Fibroblast of lung (primary cell): ENCODE data around the gene IMMP2L. TPM values are rescaled to one million over a fixed set of nuclear protein-coding genes. Genes with fewer than 3 reads are reported as not detected.

ENCODE experiments used
- DNase-seq, 2 donors: peaks; one replicate each; pipeline versions ENCODE4 v3.0.0 to v3.0.0-alpha.2; 2010; ENCODE audit warnings: low read depth in 2 of 2
- H2AFZ ChIP-seq: 2 replicates; pipeline ENCODE4 v1.5.1; 2012; ENCODE audit warnings: low read length, control low read depth, inconsistent platforms
- H3K27ac ChIP-seq: 2 replicates; pipeline ENCODE4 v1.5.1; 2011; ENCODE audit warnings: low read length, control low read depth; ENCODE audit not compliant: insufficient read depth
- H3K27me3 ChIP-seq: 2 replicates; pipeline ENCODE4 v1.5.1; 2011; ENCODE audit warnings: mild to moderate bottlenecking, low read length; ENCODE audit not compliant: control insufficient read depth, insufficient read depth
- H3K36me3 ChIP-seq: 2 replicates; pipeline ENCODE4 v1.5.1; 2011; ENCODE audit warnings: low read length; ENCODE audit not compliant: control insufficient read depth, insufficient read depth
- H3K4me1 ChIP-seq: 2 replicates; pipeline ENCODE4 v1.5.1; 2011; ENCODE audit warnings: low read length; ENCODE audit not compliant: control insufficient read depth, insufficient read depth; ENCODE audit errors: extremely low read depth
- H3K4me2 ChIP-seq: 2 replicates; pipeline ENCODE4 v1.5.1; 2011; ENCODE audit warnings: low read length, control low read depth; ENCODE audit not compliant: insufficient read depth; ENCODE audit errors: extremely low read depth
- H3K4me3 ChIP-seq, 4 experiments: fragments of 200-600 bp in 1 of 4; sonication (generic) in 1 of 4; replicated peaks in 1 of 4; 2 replicates each; pipeline ENCODE4 v1.5.1; 2011 to 2016; ENCODE audit warnings: low read length in 4 of 4, low read depth in 3 of 4, mild to moderate bottlenecking in 3 of 4, control low read depth in 2 of 4, inconsistent platforms in 1 of 4, mixed read lengths in 1 of 4; ENCODE audit not compliant: insufficient read depth in 1 of 4; ENCODE audit errors: control extremely low read depth in 1 of 4
- H3K79me2 ChIP-seq: 2 replicates; pipeline ENCODE4 v1.5.1; 2012; ENCODE audit warnings: mild to moderate bottlenecking, low read length, inconsistent platforms; ENCODE audit not compliant: control insufficient read depth, insufficient read depth
- H3K9ac ChIP-seq: 2 replicates; pipeline ENCODE4 v1.5.1; 2011; ENCODE audit warnings: mild to moderate bottlenecking, low read length, control low read depth; ENCODE audit not compliant: insufficient read depth
- H3K9me3 ChIP-seq: 2 replicates; pipeline ENCODE4 v1.5.1; 2012; ENCODE audit warnings: low read depth, low read length; ENCODE audit not compliant: control insufficient read depth, insufficient read depth
- H4K20me1 ChIP-seq: 2 replicates; pipeline ENCODE4 v1.5.1; 2011; ENCODE audit warnings: low read length; ENCODE audit not compliant: control insufficient read depth, insufficient read depth; ENCODE audit errors: extremely low read depth
- EZH2 ChIP-seq: IDR thresholded peaks from 2 replicates; pipeline ENCODE4 v1.5.1; 2012; ENCODE audit warnings: low read length, control low read depth, mild to moderate bottlenecking; ENCODE audit errors: missing control alignments
- polyA plus RNA-seq, 2 donors: library from polyadenylated mRNA; depleted of rRNA in 1 of 2; stranded (reverse) in 1 of 2; unstranded in 1 of 2; fragments of >200 nt; gene quantifications; 2 replicates each; pipeline ENCODE4 v1.2.1, GENCODE V29; 2011 to 2012; ENCODE audit warnings: missing spikeins in 1 of 2
- total RNA-seq: library from RNA; depleted of rRNA; stranded (reverse); fragments of >200 nt; gene quantifications from 2 replicates; pipeline ENCODE4 v1.2.1, GENCODE V29; 2014
- TF ChIP-seq, protein P1 (sequence below), 2 donors: IDR thresholded peaks in 1 of 2; conservative IDR thresholded peaks in 1 of 2; 1 replicate in 1 of 2; 2 replicates in 1 of 2; pipeline ENCODE4 v1.5.1; 2011 to 2012; ENCODE audit warnings: low read length in 2 of 2, control low read depth in 1 of 2, inconsistent platforms in 1 of 2, low read depth in 1 of 2, mild to moderate bottlenecking in 1 of 2

IMMP2L gene
- total and polyA plus RNA-seq, 2 donors (not counting 1 experiment from before 2014, with no cell fraction given) = 6.9 to 14.4 TPM

DNA sequence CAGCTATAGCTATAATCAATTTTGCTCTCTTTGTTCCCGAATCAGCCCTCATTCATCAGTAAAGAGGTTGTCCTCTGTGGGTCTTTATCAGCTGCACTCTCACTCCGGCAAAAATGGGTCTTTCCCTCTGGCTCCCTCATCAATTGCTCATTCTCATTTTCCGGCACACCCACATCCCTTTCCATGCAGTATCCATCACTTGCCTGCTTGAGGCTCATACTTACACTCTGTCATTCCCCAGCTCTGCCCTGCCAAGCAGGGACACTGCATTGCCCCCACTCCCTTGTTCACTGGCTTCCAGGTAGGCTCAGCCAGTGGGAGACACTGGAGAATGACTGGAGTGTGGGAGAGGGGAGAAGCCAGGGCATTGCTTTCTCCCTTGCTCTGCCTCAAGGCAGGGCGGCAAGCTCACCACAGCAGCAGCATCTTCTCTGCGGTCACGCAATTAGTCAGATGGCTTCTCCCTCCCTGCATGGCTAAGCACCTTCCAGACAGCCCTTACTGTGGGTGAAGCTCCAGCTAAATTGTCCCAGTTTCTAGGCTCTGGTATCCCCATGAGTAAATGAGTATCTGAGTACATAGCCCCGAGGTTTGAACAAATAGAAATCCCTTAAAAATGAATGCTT, 942.1 kb downstream of the IMMP2L start:
- Histone ChIP-seq H3K4me3 (no peak overlapping the region), H3K4me1 (no peaks in the 10 kb centered on the region), H3K9ac (no peak overlapping the region), H3K79me2 (no peaks in the 10 kb centered on the region), H4K20me1 (no peaks in the 10 kb centered on the region), H3K27ac (no peak overlapping the region), H3K4me2 (no peak overlapping the region), H3K36me3 (no peaks in the 10 kb centered on the region), H3K27me3 (no peaks in the 10 kb centered on the region), H2AFZ (no peak overlapping the region), H3K9me3 (no peaks in the 10 kb centered on the region)
- TF ChIP-seq, protein P1, sequence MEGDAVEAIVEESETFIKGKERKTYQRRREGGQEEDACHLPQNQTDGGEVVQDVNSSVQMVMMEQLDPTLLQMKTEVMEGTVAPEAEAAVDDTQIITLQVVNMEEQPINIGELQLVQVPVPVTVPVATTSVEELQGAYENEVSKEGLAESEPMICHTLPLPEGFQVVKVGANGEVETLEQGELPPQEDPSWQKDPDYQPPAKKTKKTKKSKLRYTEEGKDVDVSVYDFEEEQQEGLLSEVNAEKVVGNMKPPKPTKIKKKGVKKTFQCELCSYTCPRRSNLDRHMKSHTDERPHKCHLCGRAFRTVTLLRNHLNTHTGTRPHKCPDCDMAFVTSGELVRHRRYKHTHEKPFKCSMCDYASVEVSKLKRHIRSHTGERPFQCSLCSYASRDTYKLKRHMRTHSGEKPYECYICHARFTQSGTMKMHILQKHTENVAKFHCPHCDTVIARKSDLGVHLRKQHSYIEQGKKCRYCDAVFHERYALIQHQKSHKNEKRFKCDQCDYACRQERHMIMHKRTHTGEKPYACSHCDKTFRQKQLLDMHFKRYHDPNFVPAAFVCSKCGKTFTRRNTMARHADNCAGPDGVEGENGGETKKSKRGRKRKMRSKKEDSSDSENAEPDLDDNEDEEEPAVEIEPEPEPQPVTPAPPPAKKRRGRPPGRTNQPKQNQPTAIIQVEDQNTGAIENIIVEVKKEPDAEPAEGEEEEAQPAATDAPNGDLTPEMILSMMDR (conservative IDR thresholded peaks at IDR 0.05 in 1 of 2, IDR thresholded peaks at IDR 0.05 in 1 of 2; ENCODE audit: low read depth in 1 of 2, low read length in 2 of 2) = no peak
- TF ChIP-seq EZH2 = no peak
- DNase-seq = no peak
